BJ (cell line): ENCODE results near the gene RIPOR3. TPM values are rescaled to one million over a fixed set of nuclear protein-coding genes. Genes with fewer than 3 reads are reported as not detected.

Experiments
- CTCF ChIA-PET: fragments of 350-600 bp; formaldehyde crosslinking; extraction: SDS; loops from one replicate; lab custom pipeline; 2021; ENCODE audit warnings: antibody characterized with exemption, inconsistent platforms; lab: Yijun Ruan, JAX
- POLR2A ChIA-PET: fragments of 300-600 bp; sonication (Branson Sonifier 250); formaldehyde crosslinking; extraction: SDS; loops from one replicate; lab custom pipeline; 2021; ENCODE audit warnings: antibody characterized with exemption; lab: Charles Lee
- DNase-seq: peaks from one replicate; pipeline ENCODE4 v3.0.0-alpha.2; 2011; ENCODE audit warnings: low read depth
- H3K27me3 ChIP-seq: 2 replicates; pipeline ENCODE4 v1.6.0; 2011; ENCODE audit warnings: low read length; ENCODE audit not compliant: control insufficient read depth, insufficient read depth
- H3K36me3 ChIP-seq: 2 replicates; pipeline ENCODE4 v1.5.1; 2011; ENCODE audit warnings: low read length; ENCODE audit not compliant: control insufficient read depth, insufficient read depth
- H3K4me3 ChIP-seq: 2 replicates; pipeline ENCODE4 v1.5.1; 2011; ENCODE audit warnings: low read depth, mild to moderate bottlenecking, control low read depth, low read length
- CTCF ChIP-seq: IDR thresholded peaks from 2 replicates; pipeline ENCODE4 v1.5.1; 2011; ENCODE audit warnings: low read depth, mild to moderate bottlenecking, control low read depth, inconsistent platforms, low read length, moderate library complexity; ENCODE audit not compliant: insufficient read depth
- polyA plus RNA-seq: library from polyadenylated mRNA; depleted of rRNA; stranded (reverse); fragments of >200 nt; gene quantifications from 2 replicates; pipeline ENCODE4 v1.2.3, GENCODE V29; 2011

Gene RIPOR3
- polyA plus RNA-seq, 1 experiment = 1.2 TPM

GRCh38 chr20:50562262-50562701 lies 129.1 kb downstream of the RIPOR3 start:
- no peak for DNase-seq
- Histone ChIP-seq H3K36me3 (no peaks in the 10 kb centered on the region; the same call in 1 of the 2 replicates), H3K27me3 (no peaks in the 10 kb centered on the region), H3K4me3 (no peak overlapping the region)
- no peak for TF ChIP-seq CTCF
- ChIA-PET CTCF (interaction anchor here (0.7 to 2.9 kb wide), 6 partner anchors 8 to 102 kb away, joined by 3 to 8 read pairs (median 3); no protein-coding TSS in a partner anchor), POLR2A (no interaction called here)

- H3K36me3 ChIP-seq = no peaks in the 10 kb centered on the region; the same call in 1 of the 2 replicates
Measured at GRCh38 chr20:50561379-50562078, 129.8 kb downstream of the RIPOR3 start.

GRCh38 chr20:50560867-50561266 lies 130.5 kb downstream of the RIPOR3 start:
- CTCF ChIA-PET = interaction anchor here (0.9 to 2.9 kb wide), 6 partner anchors 10 to 190 kb away, joined by 3 to 8 read pairs (median 4); no protein-coding TSS in a partner anchor
- POLR2A ChIA-PET = no interaction called here
- no peak for TF ChIP-seq CTCF

More at GRCh38 chr20:50561379-50562078, 129.8 kb downstream of the RIPOR3 start:
- no peak for TF ChIP-seq CTCF
- Histone ChIP-seq H3K27me3 (no peaks in the 10 kb centered on the region), H3K4me3 (no peak overlapping the region)
- CTCF ChIA-PET = interaction anchor here (0.8 to 2.9 kb wide), 8 partner anchors 9 to 189 kb away, joined by 3 to 8 read pairs (median 3); no protein-coding TSS in a partner anchor
- POLR2A ChIA-PET = no interaction called here
- DNase-seq = peak; percentile 86

GRCh38 chr20:50559856-50560638 lies 131.3 kb downstream of the RIPOR3 start:
- H3K36me3 ChIP-seq = no peaks in the 10 kb centered on the region
- no peak overlapping the region for H3K4me3 ChIP-seq
- DNase-seq = no peak
- POLR2A ChIA-PET = interaction anchor here (0.7 kb wide), 1 partner anchor 57 kb away, joined by 5 read pairs; no protein-coding TSS in a partner anchor
- CTCF ChIA-PET = interaction anchor here (0.6 to 2.9 kb wide), 4 partner anchors 10 to 34 kb away, joined by 3 to 8 read pairs (median 7); no protein-coding TSS in a partner anchor
- H3K27me3 ChIP-seq = no peaks in the 10 kb centered on the region
- TF ChIP-seq CTCF = no peak

More at GRCh38 chr20:50560867-50561266, 130.5 kb downstream of the RIPOR3 start:
- H3K27me3 ChIP-seq = no peaks in the 10 kb centered on the region
- H3K4me3 ChIP-seq = no peak overlapping the region
- DNase-seq = no peak
- no peaks in the 10 kb centered on the region; the same call in 1 of the 2 replicates for H3K36me3 ChIP-seq
